ENCODE results near the gene CFP.

The CFP gene

GRCh38 chrX:47573341-47574075 is 56.2 kb downstream of the CFP start:
- no peak for DNase-seq
